ENCODE measurements around the gene ANXA4.

GRCh38 chr2:69720404-69720803 is 21.5 kb upstream of the ANXA4 start:
- TF ChIP-seq CTCF (IDR thresholded peaks at IDR 0.05) = no peak
- TF ChIP-seq POLR2A (IDR thresholded peaks at IDR 0.05) = no peak

Measured in vagina (tissue), 2 donors.